GM18861 (cell line): ENCODE results near the gene ZNF410.
A peak's percentile ranks its signal among the peaks of the same experiment; 100 is the strongest.

Experiments
- ATAC-seq: cut with Tn5 transposase; IDR thresholded peaks from one replicate; pipeline ENCODE4 v1.9.1; 2021; ENCODE audit not compliant: unreplicated experiment

ZNF410 gene

DNA sequence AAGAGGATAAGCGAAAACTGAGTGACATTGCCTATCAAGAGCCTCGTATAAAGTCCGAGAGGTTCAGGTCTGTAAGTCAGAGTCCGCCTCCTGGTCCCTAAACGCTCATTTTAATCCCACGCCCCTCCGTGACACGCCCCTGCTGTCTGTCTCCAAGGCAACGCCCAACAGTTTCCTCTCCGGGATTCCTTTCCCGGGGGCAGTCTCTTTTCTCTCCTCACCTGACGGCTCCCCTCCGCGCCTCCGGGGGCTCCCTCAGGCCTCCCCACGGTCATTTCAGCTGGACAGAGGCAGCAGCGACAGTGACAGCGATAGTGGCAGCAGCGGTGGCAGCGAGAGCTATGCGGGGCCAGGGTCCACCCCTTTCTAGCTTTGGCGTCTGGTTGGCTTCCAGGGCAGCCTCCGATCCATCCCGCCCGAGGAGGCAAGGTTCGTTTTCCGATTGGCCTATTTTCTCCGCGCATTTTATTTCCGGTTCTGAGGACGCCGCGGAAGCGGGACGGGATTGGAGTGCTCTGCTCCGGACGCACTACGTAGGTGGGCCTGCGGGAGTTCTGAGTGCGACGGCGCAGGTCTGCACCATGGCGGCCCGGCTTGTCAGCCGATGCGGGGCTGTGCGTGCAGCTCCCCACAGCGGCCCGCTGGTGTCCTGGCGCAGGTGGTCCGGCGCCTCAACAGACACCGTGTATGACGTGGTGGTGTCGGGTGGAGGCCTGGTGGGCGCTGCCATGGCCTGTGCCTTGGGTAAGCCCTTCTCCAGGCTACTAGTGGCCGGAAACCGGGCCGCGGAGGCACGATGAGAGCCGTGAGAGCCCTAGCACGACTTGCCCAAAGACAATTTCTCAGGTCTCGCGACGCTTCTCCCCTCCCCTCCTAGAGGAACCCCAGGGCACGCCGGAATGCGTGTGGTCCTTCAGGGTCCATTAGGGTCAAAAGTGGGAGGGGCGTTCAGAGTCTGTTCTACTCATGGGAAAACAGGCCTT is 63.4 kb downstream of the ZNF410 start, which contains the start of the genes COQ6 and FAM161B:
COQ6 (plus strand) TSS at position 551 of the 983 bp plus-strand sequence; CDS start at position 582, 31 bp downstream.
FAM161B (minus strand) TSS at position 343 of the 983 bp plus-strand sequence; CDS start at position 275, 68 bp downstream.
- ATAC-seq, result peak; percentile 84

DNA sequence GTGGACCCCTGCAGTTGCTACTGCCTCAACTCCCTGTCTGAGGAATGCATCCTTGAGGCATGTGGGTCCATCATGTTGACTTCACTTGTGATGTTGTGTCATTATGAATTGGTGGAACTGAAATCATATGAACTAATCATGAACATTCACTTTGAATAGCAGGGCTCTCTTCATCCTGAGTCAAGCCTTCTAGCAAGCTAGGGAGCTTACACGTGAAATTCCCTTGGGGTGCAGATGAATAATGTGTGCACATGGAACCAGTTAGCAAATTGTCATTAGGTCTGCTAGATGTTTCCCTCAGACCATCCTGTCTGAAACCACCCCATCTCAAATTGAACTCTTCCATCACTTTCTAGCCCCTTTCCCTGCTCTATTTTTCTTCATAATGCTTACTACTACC is 67.1 kb downstream of the ZNF410 start:
- ATAC-seq, result no peak

DNA sequence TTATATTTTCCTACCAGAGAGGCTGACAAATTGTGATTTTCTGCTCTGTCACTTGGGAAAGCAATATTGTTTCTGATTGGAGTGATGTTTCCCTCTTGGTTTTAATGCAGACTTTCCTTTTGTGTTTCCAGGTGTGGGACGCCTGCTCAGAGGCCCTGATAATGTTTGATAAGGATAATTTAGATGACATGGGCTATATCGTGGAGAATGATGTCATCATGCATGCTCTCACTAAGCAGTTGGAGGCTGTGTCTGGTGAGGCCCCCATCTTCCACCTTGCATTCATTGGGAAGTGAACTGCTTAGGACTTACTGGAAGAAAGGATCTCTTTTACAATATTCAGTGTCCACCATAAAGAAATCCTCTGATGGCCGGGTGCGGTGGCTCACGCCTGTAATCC is 69.0 kb downstream of the ZNF410 start:
- ATAC-seq, result no peak

DNA sequence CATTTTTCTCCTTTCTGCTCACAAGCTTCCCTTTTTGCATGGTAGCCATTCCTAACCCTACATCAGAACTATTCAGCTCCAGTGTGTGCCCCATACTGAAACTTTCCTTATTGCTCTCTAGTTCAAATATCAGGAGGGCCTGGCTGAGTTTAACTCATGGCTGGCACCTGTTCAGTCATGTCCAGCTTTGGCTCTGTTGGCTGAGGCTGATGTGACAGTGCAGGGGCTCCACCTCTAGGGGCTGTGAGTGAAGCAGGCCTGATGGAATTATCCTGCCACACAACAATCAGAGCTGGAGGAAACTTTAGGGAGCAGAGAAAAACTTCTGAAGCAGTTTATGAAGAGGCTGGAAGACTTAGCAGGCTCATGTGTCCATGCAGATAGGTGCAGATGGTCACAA is 71.9 kb downstream of the ZNF410 start:
- no peak for ATAC-seq

DNA sequence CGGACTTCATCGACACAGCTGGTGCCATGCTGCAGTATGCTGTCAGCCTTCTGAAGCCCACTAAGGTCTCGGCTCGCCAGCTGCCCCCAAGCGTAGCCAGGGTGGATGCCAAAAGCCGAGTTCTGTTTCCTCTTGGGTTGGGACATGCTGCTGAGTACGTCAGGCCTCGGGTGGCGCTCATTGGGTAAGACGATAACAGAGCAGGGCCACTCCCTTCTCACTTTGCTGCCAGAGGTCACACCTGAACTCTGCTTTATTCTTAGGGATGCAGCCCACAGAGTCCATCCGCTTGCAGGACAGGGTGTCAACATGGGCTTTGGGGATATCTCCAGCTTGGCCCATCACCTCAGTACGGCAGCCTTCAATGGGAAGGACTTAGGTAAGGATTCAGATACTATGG is 74.5 kb downstream of the ZNF410 start:
- no peak for ATAC-seq

DNA sequence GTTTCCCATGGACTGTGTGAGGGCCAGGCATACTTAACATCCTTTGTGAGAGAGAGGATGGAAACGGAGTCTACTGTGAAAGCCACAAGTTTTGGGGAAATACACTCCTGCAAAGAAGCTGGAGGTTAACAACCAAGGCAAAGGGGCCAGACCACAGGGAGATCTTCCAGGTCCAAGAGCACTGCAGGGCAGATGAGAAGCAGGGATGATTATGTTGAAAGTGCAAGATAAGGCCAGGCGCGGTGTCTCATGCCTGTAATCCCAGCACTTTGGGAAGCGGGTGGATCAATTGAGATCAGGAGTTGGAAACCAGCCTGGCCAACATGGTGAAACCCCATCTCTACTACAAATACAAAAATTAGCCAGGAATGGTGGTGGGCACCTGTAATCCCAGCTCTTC is 78.6 kb downstream of the ZNF410 start:
- ATAC-seq, result no peak

DNA sequence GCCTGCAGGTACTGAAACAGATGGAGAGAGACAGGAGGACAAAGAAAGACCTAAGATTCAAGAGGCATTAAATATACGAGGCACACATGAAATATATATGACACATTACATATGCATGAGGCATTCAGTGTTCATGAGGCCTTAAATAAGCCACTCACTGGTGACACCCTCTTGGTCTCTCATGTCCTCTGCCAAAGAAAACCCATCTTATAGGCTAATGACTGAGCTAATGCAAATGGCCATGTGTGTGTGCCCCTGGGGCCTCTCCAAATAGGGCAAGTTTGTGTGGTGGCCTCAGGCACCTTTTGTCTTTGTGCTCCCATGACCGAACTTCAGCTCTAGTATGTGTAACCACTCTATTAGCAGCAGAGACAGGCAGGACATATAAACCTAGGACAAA is 82.2 kb downstream of the ZNF410 start:
- no peak for ATAC-seq

DNA sequence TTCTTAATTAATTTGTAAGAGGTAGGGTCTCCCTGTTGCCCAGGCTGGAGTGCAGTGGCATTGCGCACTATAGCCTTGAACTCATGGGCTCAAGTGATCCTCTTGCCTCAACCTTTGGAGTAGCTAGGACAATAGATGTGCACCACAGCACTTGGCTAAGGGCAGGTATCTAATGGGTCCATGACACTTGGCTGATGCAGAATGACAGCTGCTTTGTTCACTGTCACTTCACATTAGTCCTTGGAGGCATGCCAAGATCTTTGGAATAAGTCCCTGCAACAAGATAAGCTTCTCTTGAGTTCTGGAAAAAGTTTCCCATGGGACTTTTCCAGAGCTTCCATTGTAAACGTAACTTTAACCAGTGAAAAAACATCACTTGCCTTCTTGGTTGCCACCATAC is 86.8 kb downstream of the ZNF410 start:
- ATAC-seq, result no peak

DNA sequence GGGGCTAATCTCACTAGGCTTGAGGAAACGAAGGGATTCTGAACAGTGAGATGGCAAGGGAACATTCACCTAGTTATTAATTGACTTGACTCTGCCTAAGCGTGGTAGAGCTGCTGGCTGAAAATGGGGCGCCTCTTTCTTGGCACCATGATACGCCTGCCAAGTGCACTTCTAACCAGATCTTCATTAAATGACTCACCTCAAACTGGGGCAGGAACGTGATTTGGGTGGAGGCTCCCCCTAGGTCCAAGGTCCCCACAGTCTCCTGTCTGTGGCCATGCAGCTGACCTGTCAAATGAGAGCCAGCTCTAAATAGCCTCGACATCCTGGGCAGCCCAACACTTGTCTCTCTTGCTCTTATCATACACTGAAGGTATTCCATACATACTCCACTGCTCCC is 89.5 kb downstream of the ZNF410 start:
- no peak for ATAC-seq

DNA sequence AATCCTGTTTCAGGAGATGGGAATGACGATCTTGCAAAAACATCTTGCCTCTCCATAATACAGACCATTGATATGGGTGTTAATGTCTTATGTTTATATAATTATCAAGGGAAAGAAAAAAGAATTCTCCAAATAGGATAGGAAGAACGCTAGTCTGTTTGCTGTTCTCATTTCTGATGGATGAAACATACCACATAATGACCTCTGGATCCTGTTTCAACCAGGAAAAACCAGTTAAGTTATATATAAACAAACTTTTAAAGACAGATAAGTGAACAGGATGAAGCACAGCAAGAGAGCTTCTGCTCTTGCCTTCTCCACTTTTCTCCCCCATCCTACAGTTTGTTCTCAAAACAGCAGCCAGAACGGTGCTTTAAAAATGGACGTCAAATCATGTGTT is 91.2 kb downstream of the ZNF410 start:
- no peak for ATAC-seq
